Keratinocyte (primary cell): ENCODE data around the gene CEP20.

Experiments
- EZH2 ChIP-seq: IDR thresholded peaks from one replicate; pipeline ENCODE4 v1.6.1; 2012; ENCODE audit warnings: inconsistent platforms, mild to moderate bottlenecking, low read length, moderate library complexity
- TF ChIP-seq, protein P1 (sequence below), 3 experiments: IDR thresholded peaks in 1 of 3; conservative IDR thresholded peaks in 1 of 3; optimal IDR thresholded peaks in 1 of 3; 2 replicates in 2 of 3; 3 replicates in 1 of 3; pipeline versions ENCODE3 to v1.5.1; 2011; ENCODE audit warnings: low read length in 3 of 3, mild to moderate bottlenecking in 3 of 3, moderate library complexity in 2 of 3, control low read depth in 1 of 3, inconsistent platforms in 1 of 3; ENCODE audit not compliant: insufficient read depth in 2 of 3; ENCODE audit errors: extremely low read depth in 1 of 3

DNA sequence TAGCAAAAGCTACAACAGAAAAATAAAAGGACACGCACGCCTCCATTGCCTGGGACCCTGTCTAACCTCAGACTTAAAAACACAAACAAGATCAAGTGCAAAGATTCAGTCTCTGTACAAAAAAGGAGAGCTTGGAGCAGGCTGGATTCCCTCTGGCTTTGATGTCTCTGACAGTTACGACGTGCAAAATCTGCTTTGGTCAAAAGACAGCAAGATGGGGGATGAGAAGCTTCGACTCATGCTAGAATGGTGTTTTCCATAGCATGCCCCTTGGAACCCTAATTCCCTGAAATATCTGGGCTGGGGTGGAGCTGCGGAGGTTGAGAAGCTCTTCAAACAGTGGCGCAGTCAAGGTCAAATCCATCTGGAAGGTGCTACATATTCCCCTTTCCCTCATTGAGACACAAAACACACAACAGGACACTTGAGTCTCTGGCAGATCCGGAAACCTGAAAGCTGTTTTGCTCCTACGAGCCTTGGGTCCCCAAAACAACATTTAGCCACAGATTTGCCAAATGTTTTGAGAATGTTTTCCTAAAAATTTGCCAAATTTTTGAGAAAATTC is 40.7 kb downstream of the CEP20 start:
- TF ChIP-seq, protein P1, sequence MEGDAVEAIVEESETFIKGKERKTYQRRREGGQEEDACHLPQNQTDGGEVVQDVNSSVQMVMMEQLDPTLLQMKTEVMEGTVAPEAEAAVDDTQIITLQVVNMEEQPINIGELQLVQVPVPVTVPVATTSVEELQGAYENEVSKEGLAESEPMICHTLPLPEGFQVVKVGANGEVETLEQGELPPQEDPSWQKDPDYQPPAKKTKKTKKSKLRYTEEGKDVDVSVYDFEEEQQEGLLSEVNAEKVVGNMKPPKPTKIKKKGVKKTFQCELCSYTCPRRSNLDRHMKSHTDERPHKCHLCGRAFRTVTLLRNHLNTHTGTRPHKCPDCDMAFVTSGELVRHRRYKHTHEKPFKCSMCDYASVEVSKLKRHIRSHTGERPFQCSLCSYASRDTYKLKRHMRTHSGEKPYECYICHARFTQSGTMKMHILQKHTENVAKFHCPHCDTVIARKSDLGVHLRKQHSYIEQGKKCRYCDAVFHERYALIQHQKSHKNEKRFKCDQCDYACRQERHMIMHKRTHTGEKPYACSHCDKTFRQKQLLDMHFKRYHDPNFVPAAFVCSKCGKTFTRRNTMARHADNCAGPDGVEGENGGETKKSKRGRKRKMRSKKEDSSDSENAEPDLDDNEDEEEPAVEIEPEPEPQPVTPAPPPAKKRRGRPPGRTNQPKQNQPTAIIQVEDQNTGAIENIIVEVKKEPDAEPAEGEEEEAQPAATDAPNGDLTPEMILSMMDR (optimal IDR thresholded peaks at IDR 0.05 in 1 of 3, IDR thresholded peaks at IDR 0.05 in 1 of 3, conservative IDR thresholded peaks at IDR 0.05 in 1 of 3; ENCODE audit: extremely low read depth in 1 of 3, insufficient read depth in 2 of 3, low read length in 3 of 3) = no peak
- no peak for TF ChIP-seq EZH2
